SK-N-SH (cell line): ENCODE data around the gene ARID3A. TPM values are rescaled to one million over a fixed set of nuclear protein-coding genes. Genes with fewer than 3 reads are reported as not detected.

Source experiments
- CTCF ChIA-PET: fragments of 300-600, 350-600 bp; formaldehyde crosslinking; extraction: SDS; loops from one replicate; lab custom pipeline; 2021; lab: Yijun Ruan, JAX
- POLR2A ChIA-PET: fragments of 350-600 bp; sonication (Branson Sonifier 250); formaldehyde crosslinking; extraction: SDS; loops from one replicate; lab custom pipeline; 2020; ENCODE audit warnings: antibody characterized with exemption, inconsistent platforms; lab: Yijun Ruan, JAX
- DNase-seq: peaks from one replicate; pipeline ENCODE4 v3.0.0; 2012
- H2AFZ ChIP-seq: fragments of 200-600 bp; sonication (generic); 2 replicates; pipeline ENCODE4 v1.8.1; 2016; ENCODE audit warnings: antibody characterized with exemption, mild to moderate bottlenecking, low read depth
- H3F3A ChIP-seq: fragments of 200-600 bp; sonication (generic); replicated peaks from 2 replicates; pipeline ENCODE3; 2016; ENCODE audit warnings: antibody characterized with exemption, mild to moderate bottlenecking; ENCODE audit not compliant: insufficient read depth
- H3K27ac ChIP-seq, 2 experiments: fragments of 200-500 bp in 1 of 2; fragments of 200-600 bp in 1 of 2; sonication (Bioruptor generic) in 1 of 2; sonication (generic), shearing (Covaris generic) in 1 of 2; 2 replicates each; pipeline versions ENCODE4 v1.5.1 to v1.6.1; 2014 to 2016; ENCODE audit warnings: low read depth in 2 of 2, inconsistent platforms in 1 of 2, low read length in 1 of 2, mild to moderate bottlenecking in 1 of 2, mixed read lengths in 1 of 2
- H3K27me3 ChIP-seq: fragments of 200-600 bp; sonication (generic), shearing (Covaris generic); 2 replicates; pipeline ENCODE4 v1.6.1; 2016; ENCODE audit warnings: mixed run types; ENCODE audit not compliant: insufficient read depth
- H3K36me3 ChIP-seq, 2 experiments: fragments of 200-500 bp in 1 of 2; fragments of 200-600 bp in 1 of 2; sonication (Bioruptor generic) in 1 of 2; sonication (generic) in 1 of 2; replicated peaks in 1 of 2; 2 replicates each; pipeline versions ENCODE3 to v1.5.1; 2014 to 2016; ENCODE audit warnings: low read length in 1 of 2, mild to moderate bottlenecking in 1 of 2; ENCODE audit not compliant: insufficient read depth in 2 of 2, control insufficient read depth in 1 of 2
- H3K4me1 ChIP-seq, 2 experiments: fragments of 200-500 bp in 1 of 2; fragments of 200-600 bp in 1 of 2; sonication (Bioruptor generic) in 1 of 2; sonication (generic), shearing (Covaris generic) in 1 of 2; 2 replicates each; pipeline versions ENCODE4 v1.5.1 to v1.6.1; 2014 to 2016; ENCODE audit warnings: low read depth in 1 of 2, low read length in 1 of 2, mixed run types in 1 of 2; ENCODE audit not compliant: insufficient read depth in 2 of 2, control insufficient read depth in 1 of 2
- H3K4me2 ChIP-seq: fragments of 200-600 bp; sonication (generic), shearing (Covaris generic); 2 replicates; pipeline ENCODE4 v1.6.1; 2017; ENCODE audit warnings: mixed run types
- H3K4me3 ChIP-seq, 2 experiments: fragments of 200-500 bp in 1 of 2; fragments of 200-600 bp in 1 of 2; sonication (Bioruptor generic) in 1 of 2; sonication (generic), shearing (Covaris generic) in 1 of 2; 2 replicates each; pipeline versions ENCODE4 v1.5.1 to v1.8.1; 2014 to 2016; ENCODE audit warnings: low read depth in 2 of 2, inconsistent platforms in 1 of 2, low read length in 1 of 2, mild to moderate bottlenecking in 1 of 2, mixed read lengths in 1 of 2, moderate library complexity in 1 of 2
- H3K79me2 ChIP-seq: fragments of 200-600 bp; sonication (generic); 2 replicates; pipeline ENCODE4 v1.8.1; 2017; ENCODE audit warnings: mild to moderate bottlenecking; ENCODE audit not compliant: insufficient read depth
- H3K9ac ChIP-seq: fragments of 200-600 bp; sonication (generic); 2 replicates; pipeline ENCODE4 v1.6.1; 2017; ENCODE audit warnings: mixed run types
- H3K9me2 ChIP-seq: fragments of 200-600 bp; sonication (generic); 2 replicates; pipeline ENCODE4 v1.6.1; 2017; ENCODE audit warnings: mixed run types
- H3K9me3 ChIP-seq: fragments of 200-600 bp; sonication (generic); 2 replicates; pipeline ENCODE4 v1.6.1; 2017; ENCODE audit warnings: mixed run types, mild to moderate bottlenecking, moderate library complexity
- H4K20me1 ChIP-seq: fragments of 200-600 bp; sonication (generic); 2 replicates; pipeline ENCODE4 v1.6.1; 2017; ENCODE audit warnings: mild to moderate bottlenecking, mixed run types; ENCODE audit not compliant: insufficient read depth
- CTCF ChIP-seq: fragments of 200-600 bp; sonication (generic); IDR thresholded peaks from 2 replicates; pipeline ENCODE4 v1.6.1; 2017; ENCODE audit warnings: antibody characterized with exemption, mild to moderate bottlenecking, moderate library complexity
- NRF1 ChIP-seq: IDR thresholded peaks from 2 replicates; pipeline ENCODE4 v1.6.1; 2012; ENCODE audit warnings: low read depth, mild to moderate bottlenecking, low read length
- RCOR1 ChIP-seq: fragments of 150-350 bp; IDR thresholded peaks from 2 replicates; pipeline ENCODE4 v1.6.1; 2017; ENCODE audit warnings: antibody characterized with exemption, low read length
- RFX5 ChIP-seq: IDR thresholded peaks from 2 replicates; pipeline ENCODE4 v1.6.1; 2012; ENCODE audit warnings: mild to moderate bottlenecking, improper control_type of control experiment, low read length
- SMC3 ChIP-seq: IDR thresholded peaks from 2 replicates; pipeline ENCODE4 v1.6.1; 2012; ENCODE audit warnings: low read depth, low read length, improper control_type of control experiment
- WGBS: methylation state at CpG from one replicate; pipeline ENCODE4 v1.1.6; 2017; ENCODE audit warnings: low lambda C conversion rate; 5-methylcytosine and 5-hydroxymethylcytosine counted together
- polyA plus RNA-seq, 3 experiments: library from polyadenylated mRNA; depleted of rRNA; stranded (reverse); fragments of >200 nt; gene quantifications; 2 replicates each; pipeline ENCODE4 v1.2.3, GENCODE V29; 2012

Gene ARID3A
- polyA plus RNA-seq, 1 of the 3 experiments (the other 2 are of a cell fraction): 8.6 TPM

- no peaks in the 10 kb centered on the region for H3K9me2 ChIP-seq
- no peak within 1 kb of the TSS for H3K27ac ChIP-seq
- peaks cover 57% of the 10 kb centered on the region for H3K27me3 ChIP-seq
- H3F3A ChIP-seq: peaks cover 17% of the 10 kb centered on the region
- no peaks in the 10 kb centered on the region for H3K79me2 ChIP-seq
- CTCF ChIA-PET: no interaction called here
- no peaks in the 10 kb centered on the region for H3K9me3 ChIP-seq
- H3K4me2 ChIP-seq: peak within 1 kb of the TSS; percentile 65
- H3K4me1 ChIP-seq: peaks cover 0 to 13% of the 10 kb centered on the region in 2 experiments; a peak in 1 of 4 replicates
- H2AFZ ChIP-seq: no peak within 1 kb of the TSS
- 3% methylated on average over 7 of the region's 43 CpGs for WGBS
- DNase-seq: peak; percentile 89
- H4K20me1 ChIP-seq: no peaks in the 10 kb centered on the region
- TF ChIP-seq SMC3 (0 out of 2 replicates have a peak, but pooled peaks have one; percentile 16), CTCF (peak; percentile 56), RCOR1 (no peak), NRF1 (no peak)
- H3K4me3 ChIP-seq: peak within 1 kb of the TSS; percentile 32 to 55
- no peak within 1 kb of the TSS for H3K9ac ChIP-seq
- POLR2A ChIA-PET: no interaction called here
- no peaks in the 10 kb centered on the region for H3K36me3 ChIP-seq
These were observed 74.3 kb downstream of the ARID3A start, which contains the start of gene GRIN3B for GRCh38 chr19:1000095-1000494. TSS of gene GRIN3B (plus strand) at chr19:1000419. CDS start at chr19:1000438, 19 bp downstream.

DNA sequence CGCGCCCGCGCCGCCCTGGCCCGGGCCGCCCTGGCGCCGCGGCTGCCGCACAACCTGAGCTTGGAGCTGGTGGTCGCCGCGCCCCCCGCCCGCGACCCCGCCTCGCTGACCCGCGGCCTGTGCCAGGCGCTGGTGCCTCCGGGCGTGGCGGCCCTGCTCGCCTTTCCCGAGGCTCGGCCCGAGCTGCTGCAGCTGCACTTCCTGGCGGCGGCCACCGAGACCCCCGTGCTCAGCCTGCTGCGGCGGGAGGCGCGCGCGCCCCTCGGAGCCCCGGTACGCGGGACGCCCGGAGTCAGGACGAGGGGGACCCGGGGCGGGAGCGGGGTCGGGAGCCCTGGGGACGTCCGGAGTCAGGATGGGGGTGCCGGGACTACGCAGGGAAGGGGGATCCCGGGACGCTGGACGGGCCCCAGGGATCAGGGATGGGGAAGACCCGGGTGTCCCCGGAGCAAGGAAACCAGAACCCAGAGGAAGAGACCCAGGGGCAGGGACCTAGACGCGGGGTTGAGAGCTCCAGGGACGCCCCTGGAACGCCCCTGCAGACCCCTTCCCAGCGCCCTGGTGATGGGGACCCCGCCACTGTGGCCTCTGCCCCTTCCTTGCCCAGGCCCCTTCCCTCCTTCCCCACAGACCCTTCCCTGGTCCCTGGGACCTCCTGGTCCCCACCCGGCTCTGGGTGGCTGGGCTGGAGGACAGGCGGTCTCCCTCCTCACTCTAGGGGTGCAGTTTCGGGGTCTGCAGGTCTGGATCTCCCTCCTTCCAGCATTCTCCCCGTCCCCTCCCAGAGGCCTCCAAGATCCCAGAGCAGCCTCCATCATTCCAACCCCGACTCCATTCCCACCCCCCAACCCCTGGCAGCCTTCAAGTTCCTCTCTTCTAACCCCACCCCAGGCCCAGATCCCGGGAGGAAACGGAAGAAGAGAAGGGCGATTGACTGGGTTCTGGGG lies 75.0 kb downstream of the ARID3A start:
- no peaks in the 10 kb centered on the region for H3K36me3 ChIP-seq
- no peak overlapping the region for H3K9ac ChIP-seq
- CTCF ChIA-PET: interaction anchor here (0.6 to 1.1 kb wide), 6 partner anchors 10 to 233 kb away, joined by 3 to 4 read pairs (median 3); partner anchors contain the start of gene CFD
- H3K27me3 ChIP-seq: peaks cover 57% of the 10 kb centered on the region
- 3% methylated on average over 19 of the region's 73 CpGs for WGBS
- peak overlapping the region; percentile 32 to 55; a peak in 3 of 4 replicates for H3K4me3 ChIP-seq
- H3K79me2 ChIP-seq: no peaks in the 10 kb centered on the region
- H4K20me1 ChIP-seq: no peaks in the 10 kb centered on the region
- TF ChIP-seq RFX5 (no peak), CTCF (no peak)
- peaks cover 17% of the 10 kb centered on the region for H3F3A ChIP-seq
- peak overlapping the region; percentile 63 for H3K4me2 ChIP-seq
- DNase-seq: peak; percentile 65
- no peaks in the 10 kb centered on the region for H3K9me3 ChIP-seq
- no peak overlapping the region for H3K27ac ChIP-seq
- POLR2A ChIA-PET: interaction anchor here (0.8 kb wide), 1 partner anchor 17 kb away, joined by 5 read pairs; the partner anchor contains the start of gene WDR18
- peaks cover 0 to 13% of the 10 kb centered on the region in 2 experiments; a peak in 1 of 4 replicates for H3K4me1 ChIP-seq
- no peak overlapping the region for H2AFZ ChIP-seq
- H3K9me2 ChIP-seq: no peaks in the 10 kb centered on the region
